WTC11 (cell line): ENCODE results near the gene CELSR1. TPM values are rescaled to one million over a fixed set of nuclear protein-coding genes. Genes with fewer than 3 reads are reported as not detected.
A peak's percentile ranks its signal among the peaks of the same experiment; 100 is the strongest.

Experiments used
- ATAC-seq: fragments of 200-7000 bp; cut with Tn5 transposase; 2 replicates; pipeline ENCODE4 v1.10.0; 2021; ENCODE audit warnings: mild to moderate bottlenecking, moderate library complexity
- CTCF ChIA-PET: fragments of 300-600 bp; sonication (Branson Sonifier 250); formaldehyde crosslinking; loops from one replicate; lab custom pipeline; 2021; ENCODE audit warnings: antibody characterized with exemption; lab: Charles Lee
- POLR2A ChIA-PET: fragments of 350-600 bp; sonication (Branson Sonifier 250); formaldehyde crosslinking; loops from one replicate; lab custom pipeline; 2021; ENCODE audit warnings: antibody characterized with exemption; lab: Charles Lee
- DNase-seq: peaks from one replicate; pipeline ENCODE4 v3.0.0; 2021; ENCODE audit warnings: low spot score
- H3K27ac Mint-ChIP-seq: 2 replicates; pipeline ENCODE4 v1.8.0; 2021; ENCODE audit warnings: mixed read lengths
- H3K27me3 Mint-ChIP-seq: 2 replicates; pipeline ENCODE4 v1.8.0; 2021; ENCODE audit warnings: low read depth, mild to moderate bottlenecking, moderate library complexity, mixed read lengths
- H3K36me3 Mint-ChIP-seq: 2 replicates; pipeline ENCODE4 v1.8.0; 2021; ENCODE audit warnings: mixed read lengths
- H3K4me1 Mint-ChIP-seq: 2 replicates; pipeline ENCODE4 v1.8.0; 2022; ENCODE audit warnings: mixed read lengths
- H3K4me3 Mint-ChIP-seq: 2 replicates; pipeline ENCODE4 v1.8.0; 2021; ENCODE audit warnings: mild to moderate bottlenecking, moderate library complexity, mixed read lengths
- H3K9me3 Mint-ChIP-seq: 2 replicates; pipeline ENCODE4 v1.8.0; 2021; ENCODE audit warnings: mixed read lengths
- CBFB ChIP-seq: sonication (generic); formaldehyde crosslinking; IDR thresholded peaks from 2 replicates; pipeline ENCODE4 v1.8.1; 2022; ENCODE audit warnings: mild to moderate bottlenecking, low read depth, missing genetic modification reagents
- ETV6 ChIP-seq: sonication (generic); formaldehyde crosslinking; IDR thresholded peaks from 2 replicates; pipeline ENCODE4 v1.8.1; 2022; ENCODE audit warnings: mild to moderate bottlenecking, missing genetic modification reagents
- MXD4 ChIP-seq: fragments of 250-450 bp; sonication (Bioruptor Pico); IDR thresholded peaks from 2 replicates; pipeline ENCODE4 v1.8.0; 2021; ENCODE audit warnings: mild to moderate bottlenecking, moderate library complexity, borderline replicate concordance
- OVOL2 ChIP-seq: fragments of 250-450 bp; sonication (Bioruptor Pico); IDR thresholded peaks from 2 replicates; pipeline ENCODE4 v1.9.0; 2021; ENCODE audit warnings: mild to moderate bottlenecking, borderline replicate concordance
- SP1 ChIP-seq: sonication (generic); formaldehyde crosslinking; conservative IDR thresholded peaks from 2 replicates; pipeline ENCODE4 v1.8.1; 2022; ENCODE audit warnings: missing genetic modification reagents
- ZNF219 ChIP-seq: sonication (generic); formaldehyde crosslinking; IDR thresholded peaks from 2 replicates; pipeline ENCODE4 v1.8.0; 2023; ENCODE audit warnings: missing genetic modification reagents, mild to moderate bottlenecking, borderline replicate concordance
- ZNF232 ChIP-seq: sonication (generic); formaldehyde crosslinking; IDR thresholded peaks from 2 replicates; pipeline ENCODE4 v1.8.0; 2022; ENCODE audit warnings: mild to moderate bottlenecking, missing genetic modification reagents
- ZNF396 ChIP-seq: fragments of 250-450 bp; sonication (Bioruptor Pico); IDR thresholded peaks from 2 replicates; pipeline ENCODE4 v1.8.0; 2021; ENCODE audit warnings: mild to moderate bottlenecking, moderate library complexity, borderline replicate concordance
- total RNA-seq: library from RNA; stranded (reverse); gene quantifications from 3 replicates; pipeline ENCODE4 v1.2.3, GENCODE V29; 2021
- TF ChIP-seq, protein P1 (sequence below): fragments of 200-600 bp; IDR thresholded peaks from 2 replicates; pipeline ENCODE4 v1.8.0; 2022; ENCODE audit warnings: antibody characterized with exemption
- TF ChIP-seq, protein P2 (sequence below): sonication (generic); formaldehyde crosslinking; IDR thresholded peaks from 2 replicates; pipeline ENCODE4 v1.8.1; 2022; ENCODE audit warnings: mild to moderate bottlenecking, missing genetic modification reagents, moderate library complexity, borderline replicate concordance
- TF ChIP-seq, protein P3 (sequence below): fragments of 250-450 bp; sonication (Bioruptor Pico); IDR thresholded peaks from 2 replicates; pipeline ENCODE4 v1.8.0; 2021; ENCODE audit warnings: mild to moderate bottlenecking
- TF ChIP-seq, protein P4 (sequence below): sonication (generic); formaldehyde crosslinking; IDR thresholded peaks from 2 replicates; pipeline ENCODE4 v1.8.1; 2023; ENCODE audit warnings: mild to moderate bottlenecking, missing genetic modification reagents, moderate library complexity
- TF ChIP-seq, protein P5 (sequence below): sonication (generic); formaldehyde crosslinking; IDR thresholded peaks from 2 replicates; pipeline ENCODE4 v1.8.1; 2022; ENCODE audit warnings: missing genetic modification reagents, borderline replicate concordance
- TF ChIP-seq, protein P6 (sequence below): sonication (generic); formaldehyde crosslinking; IDR thresholded peaks from 2 replicates; pipeline ENCODE4 v1.8.1; 2022; ENCODE audit warnings: low read depth, mild to moderate bottlenecking, moderate library complexity, missing genetic modification reagents, borderline replicate concordance
- TF ChIP-seq, protein P7 (sequence below): sonication (generic); formaldehyde crosslinking; conservative IDR thresholded peaks from 2 replicates; pipeline ENCODE4 v1.8.1; 2023; ENCODE audit warnings: mild to moderate bottlenecking, low read depth, missing genetic modification reagents, moderate library complexity
- TF ChIP-seq, protein P8 (sequence below): sonication (generic); formaldehyde crosslinking; IDR thresholded peaks from 2 replicates; pipeline ENCODE4 v1.8.0; 2022; ENCODE audit warnings: missing genetic modification reagents

The CELSR1 gene
- total RNA-seq, 1 experiment from 2014 or later: 16.8 TPM

DNA sequence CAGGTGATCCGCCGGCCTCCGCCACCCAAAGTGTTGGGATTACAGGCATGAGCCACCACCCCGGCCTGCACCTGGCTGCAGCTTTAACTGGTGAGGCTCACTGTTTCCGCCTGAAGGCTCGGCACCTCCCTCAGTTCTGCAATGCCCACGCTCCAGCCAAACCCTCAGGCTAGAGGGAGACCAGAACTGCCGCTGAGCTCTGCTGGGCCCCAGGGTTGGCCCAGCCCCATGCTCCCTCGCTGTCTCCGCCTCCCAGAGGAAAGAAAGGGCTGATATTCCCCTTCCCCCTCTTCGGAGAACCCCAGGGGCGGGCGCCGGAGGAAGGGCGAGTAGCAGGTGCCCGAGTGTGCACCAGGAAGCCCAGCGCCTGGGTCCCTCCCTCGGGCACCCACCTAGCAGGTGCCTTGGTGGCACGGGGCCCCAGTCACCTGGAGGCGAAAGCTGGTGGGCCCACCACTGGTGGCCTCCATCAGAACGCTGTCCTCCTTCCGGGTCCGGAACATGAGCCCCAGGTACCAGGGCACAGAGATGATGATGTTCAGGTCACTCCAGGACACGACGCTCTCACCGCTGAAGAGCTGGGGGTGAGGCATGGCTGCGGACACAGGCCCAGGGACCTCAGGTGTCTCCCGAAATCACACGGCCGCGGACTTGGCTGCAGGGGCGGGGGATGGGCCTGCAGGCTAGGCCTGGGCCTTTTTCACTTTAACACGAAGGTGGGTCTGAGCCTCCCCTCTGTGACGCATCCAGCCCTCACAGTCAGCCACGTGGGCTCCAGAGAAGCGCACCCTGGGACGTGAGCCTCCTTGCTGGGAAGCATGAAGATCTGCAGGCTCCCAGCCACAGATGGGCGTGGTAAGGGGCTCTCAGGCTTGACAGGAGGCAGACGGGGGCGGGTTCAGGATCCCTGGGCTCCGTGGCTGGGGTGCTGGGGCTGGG, 128.6 kb downstream of the CELSR1 start:
- Mint-ChIP-seq H3K27ac (no peak overlapping the region), H3K4me1 (peaks cover 3% of the 10 kb centered on the region; the same call in 1 of the 2 replicates), H3K36me3 (peaks cover 3% of the 10 kb centered on the region; the same call in 1 of the 2 replicates), H3K9me3 (no peaks in the 10 kb centered on the region), H3K27me3 (no peaks in the 10 kb centered on the region), H3K4me3 (no peak overlapping the region)
- DNase-seq: no peak
- ChIA-PET POLR2A (no interaction called here), CTCF (interaction anchor here (0.6 to 1.1 kb wide), 2 partner anchors 41 to 292 kb away, joined by 5 to 6 read pairs; no protein-coding TSS in a partner anchor)
- TF ChIP-seq ETV6 (CRISPR knock-in tag): no peak
- no peak for TF ChIP-seq ZNF219
- TF ChIP-seq, protein P1, sequence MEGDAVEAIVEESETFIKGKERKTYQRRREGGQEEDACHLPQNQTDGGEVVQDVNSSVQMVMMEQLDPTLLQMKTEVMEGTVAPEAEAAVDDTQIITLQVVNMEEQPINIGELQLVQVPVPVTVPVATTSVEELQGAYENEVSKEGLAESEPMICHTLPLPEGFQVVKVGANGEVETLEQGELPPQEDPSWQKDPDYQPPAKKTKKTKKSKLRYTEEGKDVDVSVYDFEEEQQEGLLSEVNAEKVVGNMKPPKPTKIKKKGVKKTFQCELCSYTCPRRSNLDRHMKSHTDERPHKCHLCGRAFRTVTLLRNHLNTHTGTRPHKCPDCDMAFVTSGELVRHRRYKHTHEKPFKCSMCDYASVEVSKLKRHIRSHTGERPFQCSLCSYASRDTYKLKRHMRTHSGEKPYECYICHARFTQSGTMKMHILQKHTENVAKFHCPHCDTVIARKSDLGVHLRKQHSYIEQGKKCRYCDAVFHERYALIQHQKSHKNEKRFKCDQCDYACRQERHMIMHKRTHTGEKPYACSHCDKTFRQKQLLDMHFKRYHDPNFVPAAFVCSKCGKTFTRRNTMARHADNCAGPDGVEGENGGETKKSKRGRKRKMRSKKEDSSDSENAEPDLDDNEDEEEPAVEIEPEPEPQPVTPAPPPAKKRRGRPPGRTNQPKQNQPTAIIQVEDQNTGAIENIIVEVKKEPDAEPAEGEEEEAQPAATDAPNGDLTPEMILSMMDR: no peak
- TF ChIP-seq, protein P2, sequence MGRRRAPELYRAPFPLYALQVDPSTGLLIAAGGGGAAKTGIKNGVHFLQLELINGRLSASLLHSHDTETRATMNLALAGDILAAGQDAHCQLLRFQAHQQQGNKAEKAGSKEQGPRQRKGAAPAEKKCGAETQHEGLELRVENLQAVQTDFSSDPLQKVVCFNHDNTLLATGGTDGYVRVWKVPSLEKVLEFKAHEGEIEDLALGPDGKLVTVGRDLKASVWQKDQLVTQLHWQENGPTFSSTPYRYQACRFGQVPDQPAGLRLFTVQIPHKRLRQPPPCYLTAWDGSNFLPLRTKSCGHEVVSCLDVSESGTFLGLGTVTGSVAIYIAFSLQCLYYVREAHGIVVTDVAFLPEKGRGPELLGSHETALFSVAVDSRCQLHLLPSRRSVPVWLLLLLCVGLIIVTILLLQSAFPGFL (CRISPR knock-in tag): no peak
- TF ChIP-seq, protein P3, sequence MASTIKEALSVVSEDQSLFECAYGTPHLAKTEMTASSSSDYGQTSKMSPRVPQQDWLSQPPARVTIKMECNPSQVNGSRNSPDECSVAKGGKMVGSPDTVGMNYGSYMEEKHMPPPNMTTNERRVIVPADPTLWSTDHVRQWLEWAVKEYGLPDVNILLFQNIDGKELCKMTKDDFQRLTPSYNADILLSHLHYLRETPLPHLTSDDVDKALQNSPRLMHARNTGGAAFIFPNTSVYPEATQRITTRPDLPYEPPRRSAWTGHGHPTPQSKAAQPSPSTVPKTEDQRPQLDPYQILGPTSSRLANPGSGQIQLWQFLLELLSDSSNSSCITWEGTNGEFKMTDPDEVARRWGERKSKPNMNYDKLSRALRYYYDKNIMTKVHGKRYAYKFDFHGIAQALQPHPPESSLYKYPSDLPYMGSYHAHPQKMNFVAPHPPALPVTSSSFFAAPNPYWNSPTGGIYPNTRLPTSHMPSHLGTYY (CRISPR knock-in tag): no peak
- no peak for TF ChIP-seq SP1 (CRISPR knock-in tag)
- ATAC-seq: peak; percentile 43; the same call in 1 of the 2 replicates

DNA sequence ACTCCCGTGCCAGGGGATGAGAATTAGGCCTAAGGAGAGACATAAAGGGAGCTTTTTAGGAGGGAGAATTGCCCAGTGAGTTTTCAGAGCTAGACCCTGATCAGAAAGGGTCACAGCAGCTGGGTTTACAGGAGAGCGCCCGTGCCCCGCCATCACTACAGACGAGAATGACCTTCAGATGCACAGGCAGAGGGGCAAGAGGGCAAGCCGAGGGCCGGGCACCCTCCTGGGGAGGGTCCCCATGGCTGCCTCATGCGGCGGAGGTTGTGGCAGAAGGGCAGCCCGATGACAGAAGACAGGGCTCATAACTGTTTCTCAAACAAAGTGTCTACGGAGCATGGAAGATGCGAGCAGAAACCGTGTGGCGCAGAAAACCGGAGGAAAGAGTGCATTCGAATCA, 129.7 kb downstream of the CELSR1 start:
- peak overlapping the region; percentile 6; the same call in 1 of the 2 replicates for H3K27ac Mint-ChIP-seq
- peaks cover 3% of the 10 kb centered on the region; the same call in 1 of the 2 replicates for H3K36me3 Mint-ChIP-seq
- no peak overlapping the region for H3K4me3 Mint-ChIP-seq
- ATAC-seq: no peak
- POLR2A ChIA-PET: no interaction called here
- CTCF ChIA-PET: interaction anchor here (0.6 to 2.9 kb wide), 2 partner anchors 40 to 291 kb away, joined by 5 to 7 read pairs; no protein-coding TSS in a partner anchor
- no peak for DNase-seq
- peaks cover 3% of the 10 kb centered on the region; the same call in 1 of the 2 replicates for H3K4me1 Mint-ChIP-seq
- no peaks in the 10 kb centered on the region for H3K27me3 Mint-ChIP-seq
- H3K9me3 Mint-ChIP-seq: no peaks in the 10 kb centered on the region
- no peak for TF ChIP-seq CBFB (CRISPR knock-in tag)
- TF ChIP-seq OVOL2 (CRISPR knock-in tag): no peak
- TF ChIP-seq, protein P4, sequence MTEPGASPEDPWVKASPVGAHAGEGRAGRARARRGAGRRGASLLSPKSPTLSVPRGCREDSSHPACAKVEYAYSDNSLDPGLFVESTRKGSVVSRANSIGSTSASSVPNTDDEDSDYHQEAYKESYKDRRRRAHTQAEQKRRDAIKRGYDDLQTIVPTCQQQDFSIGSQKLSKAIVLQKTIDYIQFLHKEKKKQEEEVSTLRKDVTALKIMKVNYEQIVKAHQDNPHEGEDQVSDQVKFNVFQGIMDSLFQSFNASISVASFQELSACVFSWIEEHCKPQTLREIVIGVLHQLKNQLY (CRISPR knock-in tag): no peak
- TF ChIP-seq, protein P5, sequence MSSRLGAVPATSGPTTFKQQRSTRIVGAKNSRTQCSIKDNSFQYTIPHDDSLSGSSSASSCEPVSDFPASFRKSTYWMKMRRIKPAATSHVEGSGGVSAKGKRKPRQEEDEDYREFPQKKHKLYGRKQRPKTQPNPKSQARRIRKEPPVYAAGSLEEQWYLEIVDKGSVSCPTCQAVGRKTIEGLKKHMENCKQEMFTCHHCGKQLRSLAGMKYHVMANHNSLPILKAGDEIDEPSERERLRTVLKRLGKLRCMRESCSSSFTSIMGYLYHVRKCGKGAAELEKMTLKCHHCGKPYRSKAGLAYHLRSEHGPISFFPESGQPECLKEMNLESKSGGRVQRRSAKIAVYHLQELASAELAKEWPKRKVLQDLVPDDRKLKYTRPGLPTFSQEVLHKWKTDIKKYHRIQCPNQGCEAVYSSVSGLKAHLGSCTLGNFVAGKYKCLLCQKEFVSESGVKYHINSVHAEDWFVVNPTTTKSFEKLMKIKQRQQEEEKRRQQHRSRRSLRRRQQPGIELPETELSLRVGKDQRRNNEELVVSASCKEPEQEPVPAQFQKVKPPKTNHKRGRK: no peak
- TF ChIP-seq, protein P6, sequence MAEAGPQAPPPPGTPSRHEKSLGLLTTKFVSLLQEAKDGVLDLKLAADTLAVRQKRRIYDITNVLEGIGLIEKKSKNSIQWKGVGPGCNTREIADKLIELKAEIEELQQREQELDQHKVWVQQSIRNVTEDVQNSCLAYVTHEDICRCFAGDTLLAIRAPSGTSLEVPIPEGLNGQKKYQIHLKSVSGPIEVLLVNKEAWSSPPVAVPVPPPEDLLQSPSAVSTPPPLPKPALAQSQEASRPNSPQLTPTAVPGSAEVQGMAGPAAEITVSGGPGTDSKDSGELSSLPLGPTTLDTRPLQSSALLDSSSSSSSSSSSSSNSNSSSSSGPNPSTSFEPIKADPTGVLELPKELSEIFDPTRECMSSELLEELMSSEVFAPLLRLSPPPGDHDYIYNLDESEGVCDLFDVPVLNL: no peak
- TF ChIP-seq, protein P7, sequence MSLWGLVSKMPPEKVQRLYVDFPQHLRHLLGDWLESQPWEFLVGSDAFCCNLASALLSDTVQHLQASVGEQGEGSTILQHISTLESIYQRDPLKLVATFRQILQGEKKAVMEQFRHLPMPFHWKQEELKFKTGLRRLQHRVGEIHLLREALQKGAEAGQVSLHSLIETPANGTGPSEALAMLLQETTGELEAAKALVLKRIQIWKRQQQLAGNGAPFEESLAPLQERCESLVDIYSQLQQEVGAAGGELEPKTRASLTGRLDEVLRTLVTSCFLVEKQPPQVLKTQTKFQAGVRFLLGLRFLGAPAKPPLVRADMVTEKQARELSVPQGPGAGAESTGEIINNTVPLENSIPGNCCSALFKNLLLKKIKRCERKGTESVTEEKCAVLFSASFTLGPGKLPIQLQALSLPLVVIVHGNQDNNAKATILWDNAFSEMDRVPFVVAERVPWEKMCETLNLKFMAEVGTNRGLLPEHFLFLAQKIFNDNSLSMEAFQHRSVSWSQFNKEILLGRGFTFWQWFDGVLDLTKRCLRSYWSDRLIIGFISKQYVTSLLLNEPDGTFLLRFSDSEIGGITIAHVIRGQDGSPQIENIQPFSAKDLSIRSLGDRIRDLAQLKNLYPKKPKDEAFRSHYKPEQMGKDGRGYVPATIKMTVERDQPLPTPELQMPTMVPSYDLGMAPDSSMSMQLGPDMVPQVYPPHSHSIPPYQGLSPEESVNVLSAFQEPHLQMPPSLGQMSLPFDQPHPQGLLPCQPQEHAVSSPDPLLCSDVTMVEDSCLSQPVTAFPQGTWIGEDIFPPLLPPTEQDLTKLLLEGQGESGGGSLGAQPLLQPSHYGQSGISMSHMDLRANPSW: no peak
- no peak for TF ChIP-seq ZNF232 (CRISPR knock-in tag)
- no peak for TF ChIP-seq ETV6 (CRISPR knock-in tag)
- TF ChIP-seq, protein P8, sequence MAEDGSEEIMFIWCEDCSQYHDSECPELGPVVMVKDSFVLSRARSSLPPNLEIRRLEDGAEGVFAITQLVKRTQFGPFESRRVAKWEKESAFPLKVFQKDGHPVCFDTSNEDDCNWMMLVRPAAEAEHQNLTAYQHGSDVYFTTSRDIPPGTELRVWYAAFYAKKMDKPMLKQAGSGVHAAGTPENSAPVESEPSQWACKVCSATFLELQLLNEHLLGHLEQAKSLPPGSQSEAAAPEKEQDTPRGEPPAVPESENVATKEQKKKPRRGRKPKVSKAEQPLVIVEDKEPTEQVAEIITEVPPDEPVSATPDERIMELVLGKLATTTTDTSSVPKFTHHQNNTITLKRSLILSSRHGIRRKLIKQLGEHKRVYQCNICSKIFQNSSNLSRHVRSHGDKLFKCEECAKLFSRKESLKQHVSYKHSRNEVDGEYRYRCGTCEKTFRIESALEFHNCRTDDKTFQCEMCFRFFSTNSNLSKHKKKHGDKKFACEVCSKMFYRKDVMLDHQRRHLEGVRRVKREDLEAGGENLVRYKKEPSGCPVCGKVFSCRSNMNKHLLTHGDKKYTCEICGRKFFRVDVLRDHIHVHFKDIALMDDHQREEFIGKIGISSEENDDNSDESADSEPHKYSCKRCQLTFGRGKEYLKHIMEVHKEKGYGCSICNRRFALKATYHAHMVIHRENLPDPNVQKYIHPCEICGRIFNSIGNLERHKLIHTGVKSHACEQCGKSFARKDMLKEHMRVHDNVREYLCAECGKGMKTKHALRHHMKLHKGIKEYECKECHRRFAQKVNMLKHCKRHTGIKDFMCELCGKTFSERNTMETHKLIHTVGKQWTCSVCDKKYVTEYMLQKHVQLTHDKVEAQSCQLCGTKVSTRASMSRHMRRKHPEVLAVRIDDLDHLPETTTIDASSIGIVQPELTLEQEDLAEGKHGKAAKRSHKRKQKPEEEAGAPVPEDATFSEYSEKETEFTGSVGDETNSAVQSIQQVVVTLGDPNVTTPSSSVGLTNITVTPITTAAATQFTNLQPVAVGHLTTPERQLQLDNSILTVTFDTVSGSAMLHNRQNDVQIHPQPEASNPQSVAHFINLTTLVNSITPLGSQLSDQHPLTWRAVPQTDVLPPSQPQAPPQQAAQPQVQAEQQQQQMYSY: no peak
- TF ChIP-seq ZNF396 (CRISPR knock-in tag): no peak
- TF ChIP-seq MXD4: no peak
